ENCODE data around the gene PLAC8L1.

PLAC8L1 gene

GRCh38 chr5:146042628-146043279 lies 62.6 kb downstream of the PLAC8L1 start:
- no peak for DNase-seq (ENCODE audit: low spot score)

GRCh38 chr5:146041180-146041789 lies 64.1 kb downstream of the PLAC8L1 start:
- DNase-seq (ENCODE audit: low spot score), result peak; percentile 8

GRCh38 chr5:146040527-146040926 lies 64.8 kb downstream of the PLAC8L1 start:
- no peak for DNase-seq (ENCODE audit: low spot score)

GRCh38 chr5:146039420-146039819 lies 66.0 kb downstream of the PLAC8L1 start:
- DNase-seq (ENCODE audit: low spot score), result no peak

GRCh38 chr5:146034605-146035004 lies 70.8 kb downstream of the PLAC8L1 start:
- no peak for DNase-seq (ENCODE audit: low spot score)

All from cerebellar cortex (tissue), 1 donor.